ENCODE results near the gene CDH26. TPM values are rescaled to one million over a fixed set of nuclear protein-coding genes. Genes with fewer than 3 reads are reported as not detected.

Gene CDH26
- total and polyA plus RNA-seq, 12 donors, result 0.27 to 2.9 (median 0.84) TPM; not detected in 1

DNA sequence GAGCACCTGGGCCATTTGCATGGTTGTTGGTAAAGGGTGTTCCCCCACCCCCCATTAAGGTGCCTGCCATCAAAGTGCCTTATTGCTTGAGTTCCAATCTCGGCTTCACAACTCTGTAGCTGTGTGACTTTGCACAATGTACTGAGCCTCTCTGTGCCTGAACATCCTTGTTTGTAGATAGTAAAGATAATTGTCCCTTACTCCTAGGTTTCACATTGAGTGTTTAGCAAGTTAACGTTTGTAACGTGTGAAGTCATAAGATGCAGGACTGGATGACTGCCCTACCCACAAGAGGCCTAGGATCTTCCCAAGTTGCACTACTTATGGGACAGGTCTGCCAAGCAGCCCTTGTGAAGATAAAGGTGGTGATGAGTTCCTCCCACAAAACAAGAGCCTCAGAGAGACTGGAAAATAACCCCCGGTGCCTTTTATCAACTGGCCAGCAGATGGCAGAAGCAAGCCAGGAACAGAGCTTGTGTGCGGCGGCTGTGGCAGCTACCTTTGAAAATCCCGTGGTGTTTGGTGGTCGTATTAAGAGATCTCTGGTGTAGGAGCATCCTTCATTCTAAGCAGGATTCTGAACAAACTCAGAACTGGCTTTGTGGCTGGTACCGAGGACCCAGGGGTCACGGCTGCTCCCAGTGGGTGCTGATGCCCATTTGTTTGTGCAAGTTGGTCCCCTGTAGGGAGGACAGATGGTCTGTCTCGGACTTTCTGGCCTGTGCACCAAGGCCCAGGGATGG, 99.1 kb downstream of the CDH26 start:
- TF ChIP-seq POLR2A (IDR thresholded peaks at IDR 0.05), result no peak
- peak; percentile 69 to 82 (median 74) for TF ChIP-seq CTCF (IDR thresholded peaks at IDR 0.05)
- Histone ChIP-seq H3K4me1 (replicated peaks in 1 of 2) (peaks cover 0 to 6% of the 10 kb centered on the region in 2 donors), H3K27me3 (no peaks in the 10 kb centered on the region), H3K9me3 (replicated peaks in 1 of 3) (no peaks in the 10 kb centered on the region), H3K4me3 (no peak overlapping the region), H3K27ac (no peak overlapping the region), H3K36me3 (replicated peaks in 1 of 2) (no peaks in the 10 kb centered on the region)
- DNase-seq, result peak; percentile 38 to 84 (median 60)
- intact Hi-C loops (cut with DNase I), result no loop called here
- WGBS, 4 donors, result 14 to 19% (median 16%) methylated on average over 5 to 11 of the region's 11 CpGs

- WGBS, 4 donors, result 49 to 60% (median 60%) methylated on average over 17 to 20 of the region's 20 CpGs
- H3K27ac ChIP-seq, result peak overlapping the region in 2 of 5 donors; percentile 62 to 69
- H3K4me3 ChIP-seq, result no peak overlapping the region
- peaks cover 0 to 9% of the 10 kb centered on the region in 2 donors for H3K4me1 ChIP-seq (replicated peaks in 1 of 2)
- H3K36me3 ChIP-seq (replicated peaks in 1 of 2), result no peaks in the 10 kb centered on the region
- no peaks in the 10 kb centered on the region for H3K27me3 ChIP-seq
- TF ChIP-seq CTCF (IDR thresholded peaks at IDR 0.05), result no peak
- no peak for TF ChIP-seq POLR2A (IDR thresholded peaks at IDR 0.05)
- H3K9me3 ChIP-seq (replicated peaks in 1 of 3), result no peaks in the 10 kb centered on the region
- intact Hi-C loops (cut with DNase I), result no loop called here
- peak in 4 of 7 donors; percentile 40 to 86 (median 42) for DNase-seq
These were observed 99.9 kb downstream of the CDH26 start for GRCh38 chr20:60057866-60058807.

- WGBS, 4 donors, result 70 to 75% (median 73%) methylated on average over 8 to 9 of the region's 9 CpGs
- peaks cover 0 to 15% of the 10 kb centered on the region in 2 donors for H3K4me1 ChIP-seq (replicated peaks in 1 of 2)
- H3K9me3 ChIP-seq (replicated peaks in 1 of 3), result no peaks in the 10 kb centered on the region
- no peaks in the 10 kb centered on the region for H3K27me3 ChIP-seq
- H3K36me3 ChIP-seq (replicated peaks in 1 of 2), result no peaks in the 10 kb centered on the region
- intact Hi-C loops (cut with DNase I), result no loop called here
- no peak for DNase-seq
- peak overlapping the region in 2 of 5 donors; percentile 62 to 69 for H3K27ac ChIP-seq
- TF ChIP-seq CTCF (IDR thresholded peaks at IDR 0.05), result no peak
- no peak for TF ChIP-seq POLR2A (IDR thresholded peaks at IDR 0.05)
- no peak overlapping the region for H3K4me3 ChIP-seq
These were observed 100.7 kb downstream of the CDH26 start for GRCh38 chr20:60058879-60059278.

DNA sequence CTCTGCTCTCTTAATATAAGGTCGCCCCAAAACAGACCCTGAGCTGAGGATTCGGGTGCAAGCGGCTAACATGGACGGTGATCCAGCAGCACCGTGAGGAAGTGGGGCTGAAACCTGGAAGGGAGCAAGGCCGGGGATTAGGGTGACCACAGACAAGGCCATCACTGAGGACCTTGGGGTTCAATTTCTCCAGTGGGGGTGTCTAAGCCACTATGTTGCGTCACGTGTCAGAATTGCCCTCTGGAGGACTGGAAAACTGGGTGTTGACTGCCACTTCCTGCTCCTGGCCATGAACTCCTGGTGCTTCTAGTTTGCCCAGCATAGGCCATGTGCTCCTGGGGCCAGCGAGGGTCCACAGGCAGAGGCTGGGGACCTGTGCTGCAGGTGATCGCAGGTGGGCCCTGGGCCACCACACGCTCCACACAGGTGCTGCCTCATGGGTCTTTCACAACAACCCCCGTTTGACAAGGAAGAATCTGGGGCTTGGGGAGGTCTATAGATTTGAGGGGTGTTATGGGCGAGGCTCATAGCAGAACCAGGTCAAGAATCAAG, 101.9 kb downstream of the CDH26 start:
- TF ChIP-seq CTCF (IDR thresholded peaks at IDR 0.05) (no peak), POLR2A (IDR thresholded peaks at IDR 0.05) (no peak)
- WGBS, 4 donors, result 83 to 91% (median 89%) methylated on average over 8 to 13 of the region's 13 CpGs
- intact Hi-C loops (cut with DNase I), result loop anchor here in 1 of 2 donors (10.0 kb wide), 1 partner anchor 205 kb away; no protein-coding TSS in a partner anchor
- Histone ChIP-seq H3K4me1 (replicated peaks in 1 of 2) (peaks cover 0 to 15% of the 10 kb centered on the region in 2 donors), H3K9me3 (replicated peaks in 1 of 3) (no peaks in the 10 kb centered on the region), H3K36me3 (replicated peaks in 1 of 2) (no peaks in the 10 kb centered on the region), H3K27ac (no peak overlapping the region), H3K4me3 (no peak overlapping the region), H3K27me3 (no peaks in the 10 kb centered on the region)
- no peak for DNase-seq
